ENCODE results near the gene CAMSAP3.

The CAMSAP3 gene

GRCh38 chr19:7632340-7633203 lies 36.9 kb downstream of the CAMSAP3 start:
- no peak for DNase-seq (ENCODE audit: low read depth)

GRCh38 chr19:7633698-7634097 lies 38.0 kb downstream of the CAMSAP3 start, which contains the start of gene PCP2:
PCP2 (minus strand) TSS chr19:7633719; CDS start chr19:7633457, 262 bp downstream.
- no peak for DNase-seq (ENCODE audit: low read depth)

GRCh38 chr19:7635670-7636069 lies 40.0 kb downstream of the CAMSAP3 start:
- DNase-seq (ENCODE audit: low read depth): no peak

GRCh38 chr19:7636317-7636690 lies 40.6 kb downstream of the CAMSAP3 start:
- no peak for DNase-seq (ENCODE audit: low read depth)

- peak; percentile 42 for DNase-seq (ENCODE audit: low read depth)
Measured at GRCh38 chr19:7636691-7637373, 41.2 kb downstream of the CAMSAP3 start, which contains the start of gene STXBP2. STXBP2 (plus strand) TSS chr19:7637110; CDS start chr19:7637150, 40 bp downstream.

GRCh38 chr19:7637374-7638256 lies 42.0 kb downstream of the CAMSAP3 start:
- peak; percentile 57 for DNase-seq (ENCODE audit: low read depth)

GRCh38 chr19:7638802-7639465 lies 43.3 kb downstream of the CAMSAP3 start:
- no peak for DNase-seq (ENCODE audit: low read depth)

GRCh38 chr19:7639863-7640348 lies 44.2 kb downstream of the CAMSAP3 start:
- no peak for DNase-seq (ENCODE audit: low read depth)

- no peak for DNase-seq (ENCODE audit: low read depth)
Measured at GRCh38 chr19:7640803-7641202, 45.1 kb downstream of the CAMSAP3 start.

- no peak for DNase-seq (ENCODE audit: low read depth)
Measured at GRCh38 chr19:7641290-7642276, 45.9 kb downstream of the CAMSAP3 start.

GRCh38 chr19:7642295-7643030 lies 46.8 kb downstream of the CAMSAP3 start:
- DNase-seq (ENCODE audit: low read depth): no peak

- no peak for DNase-seq (ENCODE audit: low read depth)
Measured at GRCh38 chr19:7643031-7643415, 47.4 kb downstream of the CAMSAP3 start.

GRCh38 chr19:7643629-7644549 lies 48.2 kb downstream of the CAMSAP3 start:
- DNase-seq (ENCODE audit: low read depth): peak; percentile 28

GRCh38 chr19:7644550-7644877 lies 48.9 kb downstream of the CAMSAP3 start:
- no peak for DNase-seq (ENCODE audit: low read depth)

- DNase-seq (ENCODE audit: low read depth): no peak
Measured at GRCh38 chr19:7645163-7645562, 49.5 kb downstream of the CAMSAP3 start.

- DNase-seq (ENCODE audit: low read depth): no peak
Measured at GRCh38 chr19:7645656-7646425, 50.2 kb downstream of the CAMSAP3 start.

- DNase-seq (ENCODE audit: low read depth): no peak
Measured at GRCh38 chr19:7646426-7646700, 50.7 kb downstream of the CAMSAP3 start.

GRCh38 chr19:7647156-7647555 lies 51.5 kb downstream of the CAMSAP3 start:
- no peak for DNase-seq (ENCODE audit: low read depth)

Measured in amniotic epithelial cell (primary cell).